ENCODE measurements around the gene TRAF2. TPM values are rescaled to one million over a fixed set of nuclear protein-coding genes. Genes with fewer than 3 reads are reported as not detected.

The TRAF2 gene
- total and polyA plus RNA-seq, 10 donors: 13.6 to 49.7 (median 24.3) TPM

GRCh38 chr9:136958898-136959850 lies 72.9 kb downstream of the TRAF2 start:
- no peak for DNase-seq
- no peak for TF ChIP-seq POLR2A (IDR thresholded peaks at IDR 0.05)
- peak in 1 of 3 donors; percentile 20 for TF ChIP-seq POLR2AphosphoS5 (IDR thresholded peaks at IDR 0.05)
- TF ChIP-seq CTCF (IDR thresholded peaks at IDR 0.05 in 8 of 11, conservative IDR thresholded peaks at IDR 0.05 in 3 of 11): no peak
- H3K4me3 ChIP-seq: no peak overlapping the region
- intact Hi-C loops (cut with DNase I; ENCODE audit: low total_unique reads): no loop called here
- H3K4me1 ChIP-seq: peaks cover 0 to 49% (median 23%) of the 10 kb centered on the region in 6 donors
- H3K27me3 ChIP-seq (replicated peaks in 1 of 7): no peaks in the 10 kb centered on the region
- H3K9me3 ChIP-seq: no peaks in the 10 kb centered on the region
- WGBS, 5 donors: 85 to 95% (median 92%) methylated on average over 13 to 28 of the region's 28 CpGs
- H3K27ac ChIP-seq: peak overlapping the region in 7 of 8 donors; percentile 4 to 80 (median 67)
- no peaks in the 10 kb centered on the region for H3K36me3 ChIP-seq

- Histone ChIP-seq H3K36me3 (no peaks in the 10 kb centered on the region), H3K4me3 (no peak overlapping the region), H3K9me3 (no peaks in the 10 kb centered on the region), H3K27me3 (replicated peaks in 1 of 7) (no peaks in the 10 kb centered on the region), H3K27ac (peak overlapping the region in 6 of 8 donors; percentile 9 to 80 (median 69)), H3K4me1 (peaks cover 5 to 61% (median 32%) of the 10 kb centered on the region in 6 donors)
- no peak for DNase-seq
- TF ChIP-seq POLR2AphosphoS5 (IDR thresholded peaks at IDR 0.05): no peak
- no peak for TF ChIP-seq CTCF (IDR thresholded peaks at IDR 0.05 in 8 of 11, conservative IDR thresholded peaks at IDR 0.05 in 3 of 11)
- no peak for TF ChIP-seq POLR2A (IDR thresholded peaks at IDR 0.05)
- intact Hi-C loops (cut with DNase I; ENCODE audit: low total_unique reads): no loop called here
- 70 to 80% (median 79%) methylated on average over 17 to 19 of the region's 19 CpGs for WGBS, 5 donors
Observed at GRCh38 chr9:136960212-136960937, 74.1 kb downstream of the TRAF2 start.

- Histone ChIP-seq H3K4me3 (no peak overlapping the region), H3K27ac (peak overlapping the region in 7 of 8 donors; percentile 9 to 80 (median 57)), H3K36me3 (no peaks in the 10 kb centered on the region), H3K4me1 (peaks cover 6 to 66% (median 36%) of the 10 kb centered on the region in 6 donors), H3K9me3 (no peaks in the 10 kb centered on the region), H3K27me3 (replicated peaks in 1 of 7) (no peaks in the 10 kb centered on the region)
- TF ChIP-seq POLR2AphosphoS5 (IDR thresholded peaks at IDR 0.05) (no peak), POLR2A (IDR thresholded peaks at IDR 0.05) (no peak), CTCF (IDR thresholded peaks at IDR 0.05 in 8 of 11, conservative IDR thresholded peaks at IDR 0.05 in 3 of 11) (no peak)
- no peak for DNase-seq
- 86 to 94% (median 90%) methylated on average over 7 to 15 of the region's 15 CpGs for WGBS, 5 donors
- intact Hi-C loops (cut with DNase I; ENCODE audit: low total_unique reads): no loop called here
Observed at GRCh38 chr9:136960938-136961275, 74.6 kb downstream of the TRAF2 start.

Measured in spleen (tissue), 11 donors.